HEK293 (cell line): ENCODE measurements around the gene PRELID3B.

Experiments
- CTCF ChIA-PET: fragments of 350-600 bp; formaldehyde crosslinking; extraction: SDS; loops from one replicate; lab custom pipeline; 2021; ENCODE audit warnings: antibody characterized with exemption; lab: Yijun Ruan, JAX
- POLR2A ChIA-PET: fragments of 300-600 bp; formaldehyde crosslinking; extraction: SDS; loops from one replicate; lab custom pipeline; 2020; ENCODE audit warnings: antibody characterized with exemption, inconsistent platforms; lab: Yijun Ruan, JAX
- H3K27ac ChIP-seq: fragments of 200-500 bp; sonication (Bioruptor generic); 2 replicates; pipeline ENCODE4 v1.5.1; 2014; ENCODE audit warnings: low read depth, low read length, control low read depth, inconsistent platforms; ENCODE audit errors: extremely low read depth
- H3K36me3 ChIP-seq, 2 experiments: fragments of 200-500 bp in 1 of 2; sonication (Bioruptor generic) in 1 of 2; 1 replicate in 1 of 2; 2 replicates in 1 of 2; pipeline ENCODE4 v1.5.1; 2014 to 2017; ENCODE audit warnings: inconsistent platforms in 2 of 2, low read length in 2 of 2; ENCODE audit not compliant: control insufficient read depth in 2 of 2, insufficient read depth in 1 of 2
- H3K4me1 ChIP-seq: fragments of 200-500 bp; sonication (Bioruptor generic); 2 replicates; pipeline ENCODE4 v1.5.1; 2014; ENCODE audit warnings: mild to moderate bottlenecking, low read length, inconsistent platforms; ENCODE audit not compliant: control insufficient read depth, insufficient read depth
- H3K4me3 ChIP-seq: 2 replicates; pipeline ENCODE4 v1.5.1; 2011; ENCODE audit warnings: low read depth, mild to moderate bottlenecking, control low read depth, low read length, moderate library complexity
- H3K9me3 ChIP-seq: fragments of 200-500 bp; sonication (Bioruptor generic); 2 replicates; pipeline ENCODE4 v1.5.1; 2014; ENCODE audit warnings: low read depth, low read length, inconsistent platforms; ENCODE audit not compliant: control insufficient read depth, insufficient read depth
- IKZF3 ChIP-seq: fragments of 450-650 bp; IDR thresholded peaks from 2 replicates; pipeline ENCODE4 v1.5.0; 2018; ENCODE audit warnings: missing biosample characterization, mild to moderate bottlenecking, missing genetic modification characterization, moderate library complexity
- KLF1 ChIP-seq: fragments of 450-650 bp; formaldehyde crosslinking; IDR thresholded peaks from 2 replicates; pipeline ENCODE4 v1.5.1; 2016; ENCODE audit warnings: missing biosample characterization, missing genetic modification characterization
- MZF1 ChIP-seq: fragments of 450-650 bp; formaldehyde crosslinking; IDR thresholded peaks from 2 replicates; pipeline ENCODE4 v1.5.1; 2017; ENCODE audit warnings: missing biosample characterization, missing genetic modification characterization, borderline replicate concordance
- OSR2 ChIP-seq: fragments of 450-650 bp; formaldehyde crosslinking; IDR thresholded peaks from 2 replicates; pipeline ENCODE4 v1.5.1; 2016; ENCODE audit warnings: missing biosample characterization, missing genetic modification characterization
- TCF7L2 ChIP-seq: IDR thresholded peaks from 2 replicates; pipeline ENCODE4 v1.6.1; 2011; ENCODE audit warnings: low read depth, mild to moderate bottlenecking, inconsistent platforms, low read length, moderate library complexity, borderline replicate concordance
- ZBTB48 ChIP-seq: fragments of 450-650 bp; formaldehyde crosslinking; IDR thresholded peaks from 2 replicates; pipeline ENCODE4 v1.5.1; 2016; ENCODE audit warnings: missing biosample characterization, missing genetic modification characterization
- ZEB2 ChIP-seq: fragments of 450-650 bp; formaldehyde crosslinking; IDR thresholded peaks from 2 replicates; pipeline ENCODE4 v1.5.1; 2016; ENCODE audit warnings: missing biosample characterization, missing genetic modification characterization
- ZFP37 ChIP-seq: fragments of 450-650 bp; formaldehyde crosslinking; IDR thresholded peaks from 2 replicates; pipeline ENCODE4 v1.5.1; 2016; ENCODE audit warnings: missing biosample characterization, missing genetic modification characterization
- ZNF157 ChIP-seq: fragments of 450-650 bp; formaldehyde crosslinking; IDR thresholded peaks from 2 replicates; pipeline ENCODE4 v1.5.1; 2016; ENCODE audit warnings: missing biosample characterization, missing genetic modification characterization
- ZNF184 ChIP-seq: fragments of 450-650 bp; IDR thresholded peaks from 2 replicates; pipeline ENCODE4 v1.5.1; 2018; ENCODE audit warnings: missing biosample characterization, mild to moderate bottlenecking, missing genetic modification characterization
- ZNF211 ChIP-seq: fragments of 450-650 bp; formaldehyde crosslinking; IDR thresholded peaks from 2 replicates; pipeline ENCODE4 v1.5.1; 2016; ENCODE audit warnings: low read depth, missing biosample characterization, missing genetic modification characterization
- ZNF302 ChIP-seq: fragments of 450-650 bp; formaldehyde crosslinking; IDR thresholded peaks from 2 replicates; pipeline ENCODE4 v1.5.1; 2016; ENCODE audit warnings: missing biosample characterization, missing genetic modification characterization, low read depth
- ZNF37A ChIP-seq: fragments of 450-650 bp; IDR thresholded peaks from 2 replicates; pipeline ENCODE4 v1.5.1; 2018; ENCODE audit warnings: missing biosample characterization, missing genetic modification characterization
- ZNF501 ChIP-seq: fragments of 450-650 bp; formaldehyde crosslinking; IDR thresholded peaks from 2 replicates; pipeline ENCODE4 v1.5.1; 2016; ENCODE audit warnings: missing biosample characterization, missing genetic modification characterization
- ZNF654 ChIP-seq: fragments of 450-650 bp; formaldehyde crosslinking; IDR thresholded peaks from 2 replicates; pipeline ENCODE4 v1.5.1; 2016; ENCODE audit warnings: low read depth, missing biosample characterization, missing genetic modification characterization
- ZNF837 ChIP-seq: fragments of 450-650 bp; formaldehyde crosslinking; IDR thresholded peaks from 2 replicates; pipeline ENCODE4 v1.5.1; 2016; ENCODE audit warnings: missing biosample characterization, missing genetic modification characterization
- TF ChIP-seq, protein P1 (sequence below): fragments of 450-650 bp; formaldehyde crosslinking; IDR thresholded peaks from 2 replicates; pipeline ENCODE4 v1.5.1; 2016; ENCODE audit warnings: missing biosample characterization, missing genetic modification characterization
- TF ChIP-seq, protein P2 (sequence below): fragments of 450-650 bp; formaldehyde crosslinking; IDR thresholded peaks from 2 replicates; pipeline ENCODE4 v1.5.1; 2016; ENCODE audit warnings: missing biosample characterization, missing genetic modification characterization, borderline replicate concordance
- TF ChIP-seq, protein P3 (sequence below): fragments of 450-650 bp; formaldehyde crosslinking; IDR thresholded peaks from 2 replicates; pipeline ENCODE4 v1.5.1; 2016; ENCODE audit warnings: missing biosample characterization, missing genetic modification characterization, borderline replicate concordance
- TF ChIP-seq, protein P4 (sequence below): fragments of 450-650 bp; formaldehyde crosslinking; IDR thresholded peaks from 2 replicates; pipeline ENCODE4 v1.5.1; 2016; ENCODE audit warnings: missing biosample characterization, missing genetic modification characterization

PRELID3B gene

DNA sequence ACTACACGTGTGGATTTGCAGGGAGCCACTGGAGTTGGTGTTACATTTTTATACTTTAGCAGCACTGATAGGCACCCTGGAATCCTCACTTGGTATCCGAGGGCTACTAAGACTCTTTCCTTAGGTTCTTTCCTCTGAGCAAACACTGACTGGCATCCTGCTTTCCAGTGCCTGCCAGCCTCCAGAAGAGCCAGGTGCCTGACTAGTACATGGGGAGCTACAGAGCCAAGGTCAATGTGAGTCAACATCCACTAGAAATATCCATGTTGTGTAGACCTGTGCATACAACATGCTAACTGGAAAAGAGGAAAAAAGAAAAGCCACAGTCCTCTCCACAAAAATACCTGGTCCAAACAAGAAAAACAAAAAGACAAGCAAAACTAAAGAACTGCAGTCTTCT lies 17.5 kb downstream of the PRELID3B start (continued):
- TF ChIP-seq MZF1 (tag by site-specific recombination) (no peak), ZNF211 (tag by site-specific recombination) (no peak), KLF1 (no peak), ZNF501 (tag by site-specific recombination) (no peak), IKZF3 (tag by site-specific recombination) (no peak)
- TF ChIP-seq, all 188 proteins: peak for 0

DNA sequence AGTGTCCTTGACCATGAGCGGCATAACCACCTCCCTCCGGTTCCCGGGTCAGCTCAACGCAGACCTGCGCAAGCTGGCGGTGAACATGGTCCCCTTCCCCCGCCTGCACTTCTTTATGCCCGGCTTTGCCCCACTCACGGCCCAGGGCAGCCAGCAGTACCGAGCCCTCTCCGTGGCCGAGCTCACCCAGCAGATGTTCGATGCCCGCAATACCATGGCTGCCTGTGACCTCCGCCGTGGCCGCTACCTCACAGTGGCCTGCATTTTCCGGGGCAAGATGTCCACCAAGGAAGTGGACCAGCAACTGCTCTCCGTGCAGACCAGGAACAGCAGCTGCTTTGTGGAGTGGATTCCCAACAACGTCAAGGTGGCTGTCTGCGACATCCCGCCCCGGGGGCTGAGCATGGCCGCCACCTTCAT lies 18.5 kb downstream of the PRELID3B start:
- Histone ChIP-seq H3K27ac (no peak overlapping the region), H3K4me1 (no peaks in the 10 kb centered on the region), H3K9me3 (no peaks in the 10 kb centered on the region), H3K36me3 (peaks cover 7 to 66% of the 10 kb centered on the region in 2 experiments), H3K4me3 (no peak overlapping the region)
- TF ChIP-seq, protein P1, sequence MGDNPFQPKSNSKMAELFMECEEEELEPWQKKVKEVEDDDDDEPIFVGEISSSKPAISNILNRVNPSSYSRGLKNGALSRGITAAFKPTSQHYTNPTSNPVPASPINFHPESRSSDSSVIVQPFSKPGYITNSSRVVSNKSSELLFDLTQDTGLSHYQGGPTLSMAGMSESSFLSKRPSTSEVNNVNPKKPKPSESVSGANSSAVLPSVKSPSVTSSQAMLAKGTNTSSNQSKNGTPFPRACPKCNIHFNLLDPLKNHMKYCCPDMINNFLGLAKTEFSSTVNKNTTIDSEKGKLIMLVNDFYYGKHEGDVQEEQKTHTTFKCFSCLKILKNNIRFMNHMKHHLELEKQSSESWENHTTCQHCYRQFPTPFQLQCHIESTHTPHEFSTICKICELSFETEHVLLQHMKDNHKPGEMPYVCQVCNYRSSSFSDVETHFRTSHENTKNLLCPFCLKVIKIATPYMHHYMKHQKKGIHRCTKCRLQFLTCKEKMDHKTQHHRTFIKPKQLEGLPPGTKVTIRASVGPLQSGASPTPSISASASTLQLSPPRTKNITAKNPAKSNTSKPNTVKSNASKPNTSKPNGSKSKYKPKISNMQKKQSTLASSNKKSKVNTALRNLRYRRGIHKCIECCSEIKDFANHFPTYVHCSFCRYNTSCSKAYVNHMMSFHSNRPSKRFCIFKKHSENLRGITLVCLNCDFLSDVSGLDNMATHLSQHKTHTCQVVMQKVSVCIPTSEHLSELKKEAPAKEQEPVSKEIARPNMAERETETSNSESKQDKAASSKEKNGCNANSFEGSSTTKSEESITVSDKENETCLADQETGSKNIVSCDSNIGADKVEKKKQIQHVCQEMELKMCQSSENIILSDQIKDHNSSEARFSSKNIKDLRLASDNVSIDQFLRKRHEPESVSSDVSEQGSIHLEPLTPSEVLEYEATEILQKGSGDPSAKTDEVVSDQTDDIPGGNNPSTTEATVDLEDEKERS: no peak
- TF ChIP-seq, protein P2, sequence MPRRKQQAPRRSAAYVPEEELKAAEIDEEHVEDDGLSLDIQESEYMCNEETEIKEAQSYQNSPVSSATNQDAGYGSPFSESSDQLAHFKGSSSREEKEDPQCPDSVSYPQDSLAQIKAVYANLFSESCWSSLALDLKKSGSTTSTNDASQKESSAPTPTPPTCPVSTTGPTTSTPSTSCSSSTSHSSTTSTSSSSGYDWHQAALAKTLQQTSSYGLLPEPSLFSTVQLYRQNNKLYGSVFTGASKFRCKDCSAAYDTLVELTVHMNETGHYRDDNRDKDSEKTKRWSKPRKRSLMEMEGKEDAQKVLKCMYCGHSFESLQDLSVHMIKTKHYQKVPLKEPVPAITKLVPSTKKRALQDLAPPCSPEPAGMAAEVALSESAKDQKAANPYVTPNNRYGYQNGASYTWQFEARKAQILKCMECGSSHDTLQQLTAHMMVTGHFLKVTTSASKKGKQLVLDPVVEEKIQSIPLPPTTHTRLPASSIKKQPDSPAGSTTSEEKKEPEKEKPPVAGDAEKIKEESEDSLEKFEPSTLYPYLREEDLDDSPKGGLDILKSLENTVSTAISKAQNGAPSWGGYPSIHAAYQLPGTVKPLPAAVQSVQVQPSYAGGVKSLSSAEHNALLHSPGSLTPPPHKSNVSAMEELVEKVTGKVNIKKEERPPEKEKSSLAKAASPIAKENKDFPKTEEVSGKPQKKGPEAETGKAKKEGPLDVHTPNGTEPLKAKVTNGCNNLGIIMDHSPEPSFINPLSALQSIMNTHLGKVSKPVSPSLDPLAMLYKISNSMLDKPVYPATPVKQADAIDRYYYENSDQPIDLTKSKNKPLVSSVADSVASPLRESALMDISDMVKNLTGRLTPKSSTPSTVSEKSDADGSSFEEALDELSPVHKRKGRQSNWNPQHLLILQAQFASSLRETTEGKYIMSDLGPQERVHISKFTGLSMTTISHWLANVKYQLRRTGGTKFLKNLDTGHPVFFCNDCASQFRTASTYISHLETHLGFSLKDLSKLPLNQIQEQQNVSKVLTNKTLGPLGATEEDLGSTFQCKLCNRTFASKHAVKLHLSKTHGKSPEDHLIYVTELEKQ: no peak
- TF ChIP-seq ZBTB48: no peak
- TF ChIP-seq ZNF837 (tag by site-specific recombination): no peak
- CTCF ChIA-PET: interaction anchor here (0.8 kb wide), 1 partner anchor 98 kb away, joined by 3 read pairs; no protein-coding TSS in a partner anchor
- POLR2A ChIA-PET: interaction anchor here (2.0 kb wide), 1 partner anchor 8 kb away, joined by 10 read pairs; the partner anchor contains the start of gene ATP5F1E

DNA sequence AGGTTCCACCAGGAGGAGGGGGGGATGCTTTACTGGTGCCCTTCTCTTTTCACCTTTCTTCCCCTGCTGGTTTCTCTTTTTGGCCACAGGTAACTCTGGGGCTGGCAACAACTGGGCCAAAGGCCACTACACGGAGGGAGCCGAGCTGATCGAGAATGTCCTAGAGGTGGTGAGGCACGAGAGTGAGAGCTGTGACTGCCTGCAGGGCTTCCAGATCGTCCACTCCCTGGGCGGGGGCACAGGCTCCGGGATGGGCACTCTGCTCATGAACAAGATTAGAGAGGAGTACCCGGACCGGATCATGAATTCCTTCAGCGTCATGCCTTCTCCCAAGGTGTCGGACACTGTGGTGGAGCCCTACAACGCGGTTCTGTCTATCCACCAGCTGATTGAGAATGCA lies 19.0 kb downstream of the PRELID3B start:
- ChIA-PET CTCF (interaction anchor here (0.8 to 1.6 kb wide), 2 partner anchors 9 to 98 kb away, joined by 3 to 4 read pairs; no protein-coding TSS in a partner anchor), POLR2A (interaction anchor here (2.0 kb wide), 1 partner anchor 9 kb away, joined by 10 read pairs; the partner anchor contains the start of gene ATP5F1E)
- H3K4me1 ChIP-seq: no peaks in the 10 kb centered on the region
- no peaks in the 10 kb centered on the region for H3K9me3 ChIP-seq
- no peak overlapping the region for H3K4me3 ChIP-seq
- no peak overlapping the region for H3K27ac ChIP-seq
- TF ChIP-seq OSR2 (tag by site-specific recombination): no peak
- TF ChIP-seq ZFP37 (tag by site-specific recombination): no peak
- TF ChIP-seq ZNF157 (tag by site-specific recombination): no peak
- TF ChIP-seq, protein P3, sequence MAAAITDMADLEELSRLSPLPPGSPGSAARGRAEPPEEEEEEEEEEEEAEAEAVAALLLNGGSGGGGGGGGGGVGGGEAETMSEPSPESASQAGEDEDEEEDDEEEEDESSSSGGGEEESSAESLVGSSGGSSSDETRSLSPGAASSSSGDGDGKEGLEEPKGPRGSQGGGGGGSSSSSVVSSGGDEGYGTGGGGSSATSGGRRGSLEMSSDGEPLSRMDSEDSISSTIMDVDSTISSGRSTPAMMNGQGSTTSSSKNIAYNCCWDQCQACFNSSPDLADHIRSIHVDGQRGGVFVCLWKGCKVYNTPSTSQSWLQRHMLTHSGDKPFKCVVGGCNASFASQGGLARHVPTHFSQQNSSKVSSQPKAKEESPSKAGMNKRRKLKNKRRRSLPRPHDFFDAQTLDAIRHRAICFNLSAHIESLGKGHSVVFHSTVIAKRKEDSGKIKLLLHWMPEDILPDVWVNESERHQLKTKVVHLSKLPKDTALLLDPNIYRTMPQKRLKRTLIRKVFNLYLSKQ (tag by site-specific recombination): no peak
- no peak for TF ChIP-seq TCF7L2
- no peak for TF ChIP-seq ZNF37A
- TF ChIP-seq, protein P4, sequence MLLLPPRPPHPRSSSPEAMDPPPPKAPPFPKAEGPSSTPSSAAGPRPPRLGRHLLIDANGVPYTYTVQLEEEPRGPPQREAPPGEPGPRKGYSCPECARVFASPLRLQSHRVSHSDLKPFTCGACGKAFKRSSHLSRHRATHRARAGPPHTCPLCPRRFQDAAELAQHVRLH (tag by site-specific recombination): no peak
- TF ChIP-seq MZF1 (tag by site-specific recombination): no peak
- no peak for TF ChIP-seq ZNF184
- no peak for TF ChIP-seq ZNF654
- TF ChIP-seq ZEB2 (tag by site-specific recombination): no peak
- TF ChIP-seq ZNF302 (tag by site-specific recombination): no peak
- TF ChIP-seq, all 188 proteins: peak for 0
- peaks cover 7 to 60% of the 10 kb centered on the region in 2 experiments for H3K36me3 ChIP-seq
